ENCODE results near the gene TRIM29. TPM values are rescaled to one million over a fixed set of nuclear protein-coding genes. Genes with fewer than 3 reads are reported as not detected.

Gene TRIM29
- total RNA-seq, 1 experiment from 2014 or later = not detected

- no peak for DNase-seq (ENCODE audit: extremely low read depth, low read depth)
Observed at GRCh38 chr11:120065876-120066275, 72.0 kb downstream of the TRIM29 start.

GRCh38 chr11:120065176-120065575 lies 72.7 kb downstream of the TRIM29 start:
- DNase-seq (ENCODE audit: extremely low read depth, low read depth) = no peak

- DNase-seq (ENCODE audit: extremely low read depth, low read depth) = no peak
Observed at GRCh38 chr11:120064341-120064740, 73.6 kb downstream of the TRIM29 start.

- no peak for DNase-seq (ENCODE audit: extremely low read depth, low read depth)
Observed at GRCh38 chr11:120063686-120064340, 74.1 kb downstream of the TRIM29 start.

- DNase-seq (ENCODE audit: extremely low read depth, low read depth) = no peak
Observed at GRCh38 chr11:120062561-120062930, 75.4 kb downstream of the TRIM29 start.

- DNase-seq (ENCODE audit: extremely low read depth, low read depth) = no peak
Observed at GRCh38 chr11:120061761-120062560, 76.0 kb downstream of the TRIM29 start.

Other genes with a start within 250 kb of the TRIM29 start
- 7.5 and 8.3 TPM in 2 replicates for gene OAF, start 72.9 kb upstream of the TRIM29 start, total RNA-seq (2014; rRNA removed; shearing (Covaris generic))
- gene POU2F3, start 102.0 kb upstream of the TRIM29 start, total RNA-seq (2014; rRNA removed; shearing (Covaris generic)) = not detected in 2 replicates
- 8.5 and 9.3 TPM in 2 replicates for gene TLCD5, start 187.2 kb upstream of the TRIM29 start, total RNA-seq (2014; rRNA removed; shearing (Covaris generic))
- gene ARHGEF12, start 198.3 kb upstream of the TRIM29 start, total RNA-seq (2014; rRNA removed; shearing (Covaris generic)) = 30.4 and 34.6 TPM in 2 replicates